Measurements from ENCODE around the gene ITPK1. TPM values are rescaled to one million over a fixed set of nuclear protein-coding genes. Genes with fewer than 3 reads are reported as not detected.
A peak's percentile ranks its signal among the peaks of the same experiment; 100 is the strongest.
"Not testable (repeated sequence)": the region's sequence is repeated elsewhere in the genome, so short reads cannot be mapped to it uniquely, and the experiment has no call there.

The ITPK1 gene
- total RNA-seq, 1 donor from 2014 or later, result 43.0 TPM

GRCh38 chr14:93108105-93108504 lies 7.6 kb downstream of the ITPK1 start:
- Mint-ChIP-seq H3K27me3 (no peaks in the 10 kb centered on the region), H3K9me3 (no peaks in the 10 kb centered on the region), H3K36me3 (ENCODE audit: low read depth) (peaks cover 3% of the 10 kb centered on the region), H3K4me3 (no peak overlapping the region), H3K4me1 (peaks cover 61% of the 10 kb centered on the region), H3K27ac (peak overlapping the region; percentile 4)
- no peak for ATAC-seq (ENCODE audit: low read depth)
- POLR2A ChIA-PET, result interaction anchor here (0.5 to 1.1 kb wide), 2 partner anchors 30 to 33 kb away, joined by 3 to 4 read pairs; no protein-coding TSS in a partner anchor
- CTCF ChIA-PET, result no interaction called here
- no peak for TF ChIP-seq CTCF (IDR thresholded peaks at IDR 0.05)
- intact Hi-C loops (cut with micrococcal nuclease), result no loop called here
- DNase-seq, result no peak

GRCh38 chr14:93107453-93107852 lies 8.3 kb downstream of the ITPK1 start:
- DNase-seq (no peak), ATAC-seq (ENCODE audit: low read depth) (no peak)
- Mint-ChIP-seq H3K4me1 (peaks cover 56% of the 10 kb centered on the region), H3K4me3 (no peak overlapping the region), H3K27me3 (no peaks in the 10 kb centered on the region), H3K36me3 (ENCODE audit: low read depth) (peaks cover 3% of the 10 kb centered on the region), H3K9me3 (no peaks in the 10 kb centered on the region), H3K27ac (no peak overlapping the region)
- CTCF ChIA-PET, result no interaction called here
- no peak for TF ChIP-seq CTCF (IDR thresholded peaks at IDR 0.05)
- intact Hi-C loops (cut with micrococcal nuclease), result no loop called here
- POLR2A ChIA-PET, result interaction anchor here (1.1 kb wide), 1 partner anchor 31 kb away, joined by 4 read pairs; no protein-coding TSS in a partner anchor

- ChIA-PET CTCF (no interaction called here), POLR2A (interaction anchor here (1.7 kb wide), 1 partner anchor 8 kb away, joined by 6 read pairs; no protein-coding TSS in a partner anchor)
- ATAC-seq (ENCODE audit: low read depth) (no peak), DNase-seq (no peak)
- no peak overlapping the region for H3K27ac Mint-ChIP-seq
- no peak for TF ChIP-seq CTCF (IDR thresholded peaks at IDR 0.05)
- peaks cover 3% of the 10 kb centered on the region for H3K36me3 Mint-ChIP-seq (ENCODE audit: low read depth)
- intact Hi-C loops (cut with micrococcal nuclease), result no loop called here
- no peaks in the 10 kb centered on the region for H3K9me3 Mint-ChIP-seq
- H3K27me3 Mint-ChIP-seq, result no peaks in the 10 kb centered on the region
- peaks cover 56% of the 10 kb centered on the region for H3K4me1 Mint-ChIP-seq
- no peak overlapping the region for H3K4me3 Mint-ChIP-seq
Observed at GRCh38 chr14:93106541-93107156, 9.1 kb downstream of the ITPK1 start.

GRCh38 chr14:93105856-93106255 lies 9.9 kb downstream of the ITPK1 start:
- intact Hi-C loops (cut with micrococcal nuclease); H3K27me3 Mint-ChIP-seq; H3K36me3 Mint-ChIP-seq (ENCODE audit: low read depth); H3K4me3 Mint-ChIP-seq; H3K9me3 Mint-ChIP-seq; DNase-seq; ATAC-seq (ENCODE audit: low read depth): not testable (repeated sequence)
- ChIA-PET POLR2A (interaction anchor here (0.7 to 1.7 kb wide), 2 partner anchors 9 to 88 kb away, joined by 4 to 6 read pairs; no protein-coding TSS in a partner anchor), CTCF (interaction anchor here (1.6 to 2.7 kb wide), 2 partner anchors 8 to 154 kb away, joined by 3 to 28 read pairs; partner anchors contain the start of gene ITPK1)
- peaks cover 56% of the 10 kb centered on the region for H3K4me1 Mint-ChIP-seq
- peak overlapping the region; percentile 10 for H3K27ac Mint-ChIP-seq

- H3K27ac Mint-ChIP-seq, result peak overlapping the region; percentile 66
- no peaks in the 10 kb centered on the region for H3K27me3 Mint-ChIP-seq
- no peaks in the 10 kb centered on the region for H3K9me3 Mint-ChIP-seq
- ATAC-seq (ENCODE audit: low read depth) (no peak), DNase-seq (no peak)
- peaks cover 3% of the 10 kb centered on the region for H3K36me3 Mint-ChIP-seq (ENCODE audit: low read depth)
- TF ChIP-seq CTCF (IDR thresholded peaks at IDR 0.05), result no peak
- POLR2A ChIA-PET, result interaction anchor here (0.7 to 1.7 kb wide), 2 partner anchors 9 to 88 kb away, joined by 4 to 6 read pairs; no protein-coding TSS in a partner anchor
- H3K4me3 Mint-ChIP-seq, result no peak overlapping the region
- H3K4me1 Mint-ChIP-seq, result peaks cover 56% of the 10 kb centered on the region
- CTCF ChIA-PET, result interaction anchor here (1.6 to 2.7 kb wide), 2 partner anchors 9 to 153 kb away, joined by 3 to 28 read pairs; partner anchors contain the start of gene ITPK1
- intact Hi-C loops (cut with micrococcal nuclease), result no loop called here
Observed at GRCh38 chr14:93105362-93105761, 10.4 kb downstream of the ITPK1 start.

All from activated B cell treated with CpG ODN at 0.5 μM for 24 hours (primary cell).